Esophagus muscularis mucosa (tissue), 4 donors: Measurements from ENCODE around the gene BAHCC1. TPM values are rescaled to one million over a fixed set of nuclear protein-coding genes. Genes with fewer than 3 reads are reported as not detected.

Source experiments
- DNase-seq: peaks from one replicate; pipeline ENCODE4 v3.0.0-alpha.2; 2017; ENCODE audit errors: extremely low spot score
- H3K27ac ChIP-seq, 4 donors: fragments of 200-600 bp; sonication (generic); replicated peaks in 1 of 4; 1 replicate in 3 of 4; 2 replicates in 1 of 4; pipeline ENCODE4 v1.5.1; 2016 to 2019; ENCODE audit warnings: mild to moderate bottlenecking in 1 of 4
- H3K27me3 ChIP-seq, 4 donors: fragments of 200-600 bp; sonication (generic); one replicate each; pipeline versions ENCODE4 v1.5.1 to v1.6.0; 2016 to 2019
- H3K36me3 ChIP-seq, 4 donors: fragments of 200-600 bp; sonication (generic); one replicate each; pipeline ENCODE4 v1.5.1; 2016 to 2019
- H3K4me1 ChIP-seq, 4 donors: fragments of 200-600 bp; sonication (generic); one replicate each; pipeline ENCODE4 v1.5.1; 2016 to 2019
- H3K4me3 ChIP-seq, 4 donors: fragments of 200-600 bp; sonication (generic); 1 replicate in 2 of 4; 2 replicates in 2 of 4; pipeline ENCODE4 v1.5.1; 2016 to 2019; ENCODE audit warnings: mild to moderate bottlenecking in 4 of 4, moderate library complexity in 1 of 4
- H3K9me3 ChIP-seq, 4 donors: fragments of 200-600 bp; sonication (generic); 1 replicate in 3 of 4; 2 replicates in 1 of 4; pipeline ENCODE4 v1.5.1; 2016 to 2019
- EP300 ChIP-seq: sonication (generic); formaldehyde crosslinking; IDR thresholded peaks from one replicate; pipeline ENCODE4 v1.6.1; 2017; ENCODE audit warnings: antibody characterized with exemption
- POLR2A ChIP-seq: fragments of 450-650 bp; IDR thresholded peaks from one replicate; pipeline ENCODE4 v1.6.1; 2017; ENCODE audit warnings: antibody characterized with exemption, moderate library complexity, mild to moderate bottlenecking, low read depth
- POLR2AphosphoS5 ChIP-seq, 2 donors: sonication (generic); formaldehyde crosslinking; IDR thresholded peaks; one replicate each; pipeline ENCODE4 v1.6.1; 2017; ENCODE audit warnings: antibody characterized with exemption in 2 of 2
- WGBS: methylation state at CpG from one replicate; pipeline ENCODE4 v1.1.5; 2018; 5-methylcytosine and 5-hydroxymethylcytosine counted together
- intact Hi-C: fragments of 100-400 bp; cut with DNase I; formaldehyde crosslinking; loops from one replicate; pipeline ENCODE4 v1.15.1; 2023
- total RNA-seq, 4 donors: library from RNA; depleted of rRNA; stranded (reverse); fragments of >200 nt; gene quantifications; one replicate each; pipeline versions ENCODE4 v1.1.0 to v1.2.1, GENCODE V29; 2016
- TF ChIP-seq, protein P1 (sequence below), 3 experiments: fragments of 200-600 bp in 2 of 3; fragments of 450-650 bp in 1 of 3; sonication (generic) in 2 of 3; IDR thresholded peaks; one replicate each; pipeline ENCODE4 v1.5.1; 2017 to 2019; ENCODE audit warnings: antibody characterized with exemption in 3 of 3, mild to moderate bottlenecking in 2 of 3, moderate library complexity in 1 of 3

The BAHCC1 gene
- total RNA-seq, 4 donors from 2014 or later, result 15.9 to 38.1 (median 21.1) TPM

DNA sequence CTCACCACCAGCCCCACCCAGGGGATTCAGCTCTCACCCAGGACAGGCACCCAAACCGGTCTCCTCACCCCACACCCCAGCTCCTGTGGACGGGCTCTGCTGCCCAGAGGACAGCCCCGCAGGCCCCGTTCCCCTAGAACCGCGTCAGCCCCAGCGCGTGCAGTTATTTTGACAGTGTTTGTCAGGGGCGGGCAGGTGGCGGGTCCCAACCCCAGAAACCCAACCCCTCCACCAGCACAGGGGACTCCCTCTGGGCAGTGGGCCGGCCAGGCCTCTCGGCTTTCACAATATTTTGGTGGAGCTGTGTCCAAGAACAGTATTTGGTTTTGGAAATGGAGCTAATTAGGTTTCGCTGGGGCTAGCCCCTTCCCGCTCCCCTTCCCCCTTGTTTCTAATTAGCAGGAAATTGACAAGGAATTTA lies 44.8 kb downstream of the BAHCC1 start:
- intact Hi-C loops, result no loop called here
- TF ChIP-seq POLR2A (no peak), EP300 (no peak), POLR2AphosphoS5 (IDR thresholded peaks at IDR 0.05) (no peak)
- TF ChIP-seq, protein P1, sequence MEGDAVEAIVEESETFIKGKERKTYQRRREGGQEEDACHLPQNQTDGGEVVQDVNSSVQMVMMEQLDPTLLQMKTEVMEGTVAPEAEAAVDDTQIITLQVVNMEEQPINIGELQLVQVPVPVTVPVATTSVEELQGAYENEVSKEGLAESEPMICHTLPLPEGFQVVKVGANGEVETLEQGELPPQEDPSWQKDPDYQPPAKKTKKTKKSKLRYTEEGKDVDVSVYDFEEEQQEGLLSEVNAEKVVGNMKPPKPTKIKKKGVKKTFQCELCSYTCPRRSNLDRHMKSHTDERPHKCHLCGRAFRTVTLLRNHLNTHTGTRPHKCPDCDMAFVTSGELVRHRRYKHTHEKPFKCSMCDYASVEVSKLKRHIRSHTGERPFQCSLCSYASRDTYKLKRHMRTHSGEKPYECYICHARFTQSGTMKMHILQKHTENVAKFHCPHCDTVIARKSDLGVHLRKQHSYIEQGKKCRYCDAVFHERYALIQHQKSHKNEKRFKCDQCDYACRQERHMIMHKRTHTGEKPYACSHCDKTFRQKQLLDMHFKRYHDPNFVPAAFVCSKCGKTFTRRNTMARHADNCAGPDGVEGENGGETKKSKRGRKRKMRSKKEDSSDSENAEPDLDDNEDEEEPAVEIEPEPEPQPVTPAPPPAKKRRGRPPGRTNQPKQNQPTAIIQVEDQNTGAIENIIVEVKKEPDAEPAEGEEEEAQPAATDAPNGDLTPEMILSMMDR (IDR thresholded peaks at IDR 0.05), result no peak
- H3K9me3 ChIP-seq, result no peaks in the 10 kb centered on the region
- peaks cover 11 to 40% (median 25%) of the 10 kb centered on the region in 4 donors for H3K36me3 ChIP-seq
- no peak overlapping the region for H3K4me3 ChIP-seq
- WGBS, result 92% methylated on average over 6 of the region's 14 CpGs
- H3K27me3 ChIP-seq, result no peaks in the 10 kb centered on the region
- H3K27ac ChIP-seq, result no peak overlapping the region
- H3K4me1 ChIP-seq, result peaks cover 21 to 33% (median 29%) of the 10 kb centered on the region in 4 donors
- no peak for DNase-seq

DNA sequence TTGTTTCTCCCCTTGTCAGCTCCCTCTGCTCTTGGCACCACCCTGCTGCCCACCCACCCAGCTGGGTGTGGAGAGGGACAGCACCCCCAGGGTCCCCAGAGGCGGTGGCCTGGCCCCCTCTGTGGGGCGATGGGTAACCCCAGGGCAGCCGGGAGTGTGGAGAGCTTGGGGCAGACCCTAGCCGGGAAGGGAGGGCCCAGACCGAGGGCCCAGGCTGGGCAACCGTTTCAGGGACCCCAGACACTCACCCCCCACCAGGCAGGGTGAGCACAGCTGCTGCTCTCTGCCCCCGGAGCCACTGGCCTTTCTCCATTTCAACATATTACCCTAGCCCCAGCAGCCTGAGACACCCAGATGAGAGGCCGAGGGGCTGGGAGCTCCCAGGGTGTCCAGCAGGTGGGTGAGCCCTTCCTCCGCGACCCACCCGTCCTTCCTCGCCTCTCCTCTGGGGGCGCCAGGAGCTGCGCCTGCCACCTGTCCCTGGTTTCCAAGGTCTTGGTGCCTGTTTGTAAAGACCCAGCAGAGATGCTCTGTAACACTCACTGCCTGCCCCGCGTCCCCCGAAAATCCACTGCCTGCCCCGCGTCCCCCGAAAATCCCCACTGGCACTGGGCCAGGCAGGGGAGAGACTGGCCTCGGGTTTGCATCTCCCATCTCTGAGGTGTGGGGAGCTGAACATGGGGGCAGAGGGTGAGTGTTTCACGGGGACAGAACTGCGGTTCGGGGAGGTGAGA lies 45.4 kb downstream of the BAHCC1 start:
- Histone ChIP-seq H3K9me3 (no peaks in the 10 kb centered on the region), H3K4me3 (no peak overlapping the region), H3K27me3 (no peaks in the 10 kb centered on the region), H3K36me3 (peaks cover 11 to 46% (median 28%) of the 10 kb centered on the region in 4 donors), H3K4me1 (peaks cover 18 to 27% (median 23%) of the 10 kb centered on the region in 4 donors), H3K27ac (no peak overlapping the region)
- DNase-seq, result no peak
- WGBS, result 84% methylated on average over 22 of the region's 24 CpGs
- intact Hi-C loops, result no loop called here
- TF ChIP-seq, protein P1 (IDR thresholded peaks at IDR 0.05), result peak in 1 of 3 experiments; percentile 33
- no peak for TF ChIP-seq POLR2AphosphoS5 (IDR thresholded peaks at IDR 0.05)

DNA sequence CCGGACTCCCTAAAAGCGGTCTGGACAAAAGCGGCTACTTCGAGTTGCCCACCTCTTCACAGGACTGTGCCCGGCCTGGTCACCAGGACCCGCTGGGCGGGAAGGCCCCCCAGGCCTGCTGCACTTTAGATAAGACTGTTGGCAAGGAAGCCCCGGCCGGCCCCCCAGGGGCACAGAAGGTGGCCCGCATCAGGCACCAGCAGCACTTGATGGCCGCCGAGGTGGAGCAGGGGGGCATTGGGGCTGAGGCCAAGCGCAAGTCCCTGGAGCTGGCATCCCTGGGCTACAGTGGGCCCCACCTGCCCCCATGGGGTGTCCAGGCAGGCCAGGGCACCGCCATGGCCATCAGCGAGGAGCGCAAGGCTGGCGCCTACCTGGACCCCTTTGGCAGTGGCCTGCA lies 47.5 kb downstream of the BAHCC1 start:
- TF ChIP-seq, protein P1 (IDR thresholded peaks at IDR 0.05), result no peak
- TF ChIP-seq POLR2AphosphoS5 (IDR thresholded peaks at IDR 0.05) (no peak), POLR2A (no peak), EP300 (no peak)
- no peak overlapping the region for H3K4me3 ChIP-seq
- H3K9me3 ChIP-seq, result no peaks in the 10 kb centered on the region
- 90% methylated on average over 5 of the region's 17 CpGs for WGBS
- no peak for DNase-seq
- peaks cover under 1 to 7% (median 2%) of the 10 kb centered on the region in 4 donors for H3K4me1 ChIP-seq
- no peaks in the 10 kb centered on the region for H3K27me3 ChIP-seq
- no peak overlapping the region for H3K27ac ChIP-seq
- intact Hi-C loops, result no loop called here
- H3K36me3 ChIP-seq, result peaks cover 16 to 62% (median 41%) of the 10 kb centered on the region in 4 donors

DNA sequence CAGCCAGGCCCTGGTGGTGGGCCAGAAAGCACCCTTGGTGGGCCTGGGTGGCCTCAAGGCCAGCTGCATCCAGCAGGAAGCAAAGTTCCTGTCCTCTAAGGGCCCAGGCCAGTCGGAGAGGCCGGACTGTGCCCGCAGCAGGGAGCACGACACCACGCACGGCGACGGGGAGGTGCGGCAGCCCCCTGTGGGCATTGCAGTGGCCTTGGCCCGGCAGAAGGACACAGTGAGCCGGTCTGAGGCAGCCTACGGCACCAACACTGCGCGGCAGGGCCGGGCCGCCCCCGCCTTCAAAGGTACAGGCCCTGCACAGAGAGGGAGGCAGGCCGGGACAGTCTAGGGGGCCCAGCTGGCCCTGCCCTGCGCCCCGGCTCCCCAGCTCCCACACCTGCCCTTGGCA lies 48.0 kb downstream of the BAHCC1 start:
- H3K4me3 ChIP-seq, result no peak overlapping the region
- peaks cover 0 to 4% (median 0%) of the 10 kb centered on the region in 4 donors for H3K4me1 ChIP-seq
- H3K36me3 ChIP-seq, result peaks cover 16 to 66% (median 44%) of the 10 kb centered on the region in 4 donors
- TF ChIP-seq POLR2AphosphoS5 (IDR thresholded peaks at IDR 0.05) (no peak), POLR2A (no peak), EP300 (no peak)
- TF ChIP-seq, protein P1 (IDR thresholded peaks at IDR 0.05), result no peak
- no peaks in the 10 kb centered on the region for H3K27me3 ChIP-seq
- no CpG with 5 or more reads among the region's 20 CpGs for WGBS
- no peak for DNase-seq
- no peak overlapping the region for H3K27ac ChIP-seq
- intact Hi-C loops, result no loop called here
- H3K9me3 ChIP-seq, result no peaks in the 10 kb centered on the region
